IPS-18c (cell line): ENCODE data around the gene ACTBL2.
"Not testable (repeated sequence)": the region's sequence is repeated elsewhere in the genome, so short reads cannot be mapped to it uniquely, and the experiment has no call there.

ENCODE experiments used
- H3K4me3 ChIP-seq: 2 replicates; pipeline ENCODE4 v1.7.0; 2013; ENCODE audit warnings: low read depth, mild to moderate bottlenecking, low read length, moderate library complexity; ENCODE audit not compliant: insufficient read depth
- H3K9me3 ChIP-seq: one replicate; pipeline ENCODE4 v1.6.1; 2013; ENCODE audit warnings: mild to moderate bottlenecking, low read length, moderate library complexity; ENCODE audit not compliant: control insufficient read depth, insufficient read depth

The ACTBL2 gene

DNA sequence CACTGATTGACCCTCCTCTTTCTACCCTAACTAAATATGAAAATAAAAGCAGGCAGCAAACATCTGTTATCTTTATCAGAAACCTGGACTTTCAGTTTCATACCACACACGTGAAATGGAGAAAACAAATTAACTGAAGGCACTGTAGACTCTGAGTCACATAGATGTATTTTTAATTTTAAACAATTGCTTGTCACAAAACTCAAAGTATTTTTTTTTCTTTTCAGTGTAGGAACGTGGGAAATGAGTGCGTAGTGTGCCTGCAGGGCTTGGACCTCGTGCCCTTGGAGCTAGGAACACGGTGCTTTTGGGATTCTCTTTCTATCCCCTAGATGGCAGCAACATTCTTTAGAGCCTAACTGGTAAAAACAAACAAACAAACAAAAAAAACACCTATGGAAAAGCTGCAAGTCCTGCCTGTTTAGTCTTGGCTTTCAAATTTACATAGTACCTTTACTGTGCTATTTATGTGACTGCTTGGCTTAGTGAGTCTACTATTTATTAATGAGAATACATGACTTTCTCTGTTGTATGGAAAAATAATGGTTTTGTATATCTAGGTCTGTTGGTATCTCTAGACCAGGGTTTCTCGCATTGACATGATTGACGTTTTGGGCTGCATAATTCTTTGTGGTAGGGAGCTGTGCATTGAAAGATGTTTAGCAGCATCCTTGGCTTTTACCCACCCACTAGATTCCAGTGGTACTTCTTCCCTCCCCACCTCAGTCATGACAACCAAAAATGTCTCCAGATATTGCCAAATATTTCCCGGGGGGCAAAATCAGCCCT, 16.8 kb upstream of the ACTBL2 start:
- H3K9me3 ChIP-seq, result no peaks in the 10 kb centered on the region

DNA sequence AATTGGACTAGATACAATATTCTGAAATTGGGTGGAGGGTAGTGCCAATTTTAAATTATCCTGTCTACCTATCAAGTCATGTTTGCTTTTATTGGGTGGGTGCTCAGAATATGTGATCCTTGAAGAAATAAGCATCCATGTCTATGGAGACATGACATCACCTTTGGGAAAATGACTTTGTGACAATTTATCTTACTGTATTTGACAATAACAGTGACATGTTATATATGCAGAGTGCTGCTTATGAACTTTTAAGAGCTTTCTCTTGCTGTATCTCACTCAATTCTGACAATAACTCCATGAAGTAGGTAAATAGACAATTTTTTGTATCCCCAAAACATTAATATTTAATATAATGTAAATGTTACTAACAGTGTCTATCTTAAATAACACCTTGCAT, 15.1 kb upstream of the ACTBL2 start:
- Histone ChIP-seq H3K9me3 (no peaks in the 10 kb centered on the region), H3K4me3 (no peak overlapping the region)

More for the DNA sequence above, 16.8 kb upstream of the ACTBL2 start:
- no peak overlapping the region for H3K4me3 ChIP-seq

DNA sequence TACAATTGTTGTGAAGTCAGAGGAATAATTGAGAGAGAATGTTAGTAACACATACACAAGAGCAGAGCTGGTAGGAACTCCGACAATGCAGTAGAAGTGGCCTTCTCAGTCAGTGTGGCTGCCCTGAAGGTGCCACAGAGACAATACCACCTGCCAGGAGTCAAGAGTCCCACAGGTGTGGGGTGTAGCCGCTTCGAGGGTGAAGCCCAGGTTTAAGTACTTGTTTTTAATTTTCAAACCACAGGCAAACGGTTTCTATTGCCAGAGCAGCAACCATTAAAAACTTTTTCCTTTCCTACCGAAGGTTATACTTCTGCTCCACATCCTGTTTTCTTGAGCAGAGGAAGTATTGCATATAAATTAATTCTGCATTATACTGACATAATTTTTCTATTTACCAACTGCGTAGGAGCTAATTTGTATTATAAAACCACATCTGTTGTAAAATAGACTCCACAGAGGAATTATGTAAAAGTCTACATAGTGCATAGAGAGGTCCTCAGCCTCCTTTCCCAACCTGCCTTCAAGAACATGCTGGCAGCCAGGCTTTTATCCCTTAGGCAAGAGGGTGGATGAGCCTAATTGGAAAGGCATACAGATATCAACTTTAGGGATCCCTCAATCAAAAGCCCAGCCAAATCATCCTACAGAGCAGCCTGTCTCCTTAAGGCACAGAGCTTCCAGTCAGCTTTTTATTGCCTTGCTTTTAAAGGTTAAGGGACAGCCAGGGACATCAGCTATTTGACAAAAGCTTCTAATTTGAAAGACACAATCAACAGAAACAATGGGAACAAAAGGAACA, 12.9 kb upstream of the ACTBL2 start:
- no peak overlapping the region for H3K4me3 ChIP-seq
- H3K9me3 ChIP-seq, result no peaks in the 10 kb centered on the region

DNA sequence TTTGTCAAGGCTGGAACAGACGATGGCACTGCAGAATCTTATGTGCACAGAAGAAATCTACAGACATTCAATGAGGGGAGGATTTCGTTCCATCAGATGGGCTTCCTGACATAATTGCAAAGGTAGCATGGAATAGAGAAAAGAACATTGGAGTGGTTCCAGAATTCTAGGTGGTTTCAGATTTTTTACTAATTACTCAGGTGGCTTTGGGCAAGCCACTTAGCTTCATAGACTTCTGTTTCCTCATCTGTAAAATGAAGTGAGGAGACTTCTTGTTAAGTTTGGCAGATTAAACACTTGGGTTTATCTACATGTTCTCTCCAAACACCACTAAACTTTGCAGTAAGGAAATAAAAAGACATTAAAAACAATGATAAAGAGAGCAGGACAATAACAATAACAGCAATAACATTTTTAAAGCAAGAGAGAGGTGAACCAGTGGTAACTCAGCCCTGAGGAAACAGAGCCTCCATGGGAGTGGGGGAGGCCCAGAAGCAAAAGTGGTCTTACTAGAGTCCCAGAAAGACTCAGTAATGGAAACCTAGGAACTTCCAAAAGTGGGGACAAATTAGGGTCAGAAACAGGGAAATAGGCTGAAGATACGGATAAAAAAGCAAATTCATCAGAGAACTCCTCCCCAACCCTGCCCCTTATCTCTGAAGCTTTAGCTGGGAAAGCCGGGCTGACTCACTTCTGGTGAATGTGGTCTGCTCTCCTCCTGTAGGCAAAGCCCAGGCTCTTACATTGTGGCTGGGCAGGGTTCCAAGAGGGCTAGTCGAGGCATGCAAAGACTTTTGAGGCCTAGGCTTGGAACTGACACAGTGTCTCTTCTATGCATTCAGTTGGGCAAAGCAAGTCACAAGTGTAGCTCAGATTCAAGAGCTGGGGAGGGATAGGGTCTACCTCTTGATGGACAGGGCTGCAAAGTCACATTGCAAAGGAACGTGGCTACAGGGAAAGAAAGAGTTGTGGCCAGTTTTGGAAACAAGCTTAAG, 11.8 kb upstream of the ACTBL2 start:
- no peak overlapping the region for H3K4me3 ChIP-seq
- no peaks in the 10 kb centered on the region for H3K9me3 ChIP-seq

DNA sequence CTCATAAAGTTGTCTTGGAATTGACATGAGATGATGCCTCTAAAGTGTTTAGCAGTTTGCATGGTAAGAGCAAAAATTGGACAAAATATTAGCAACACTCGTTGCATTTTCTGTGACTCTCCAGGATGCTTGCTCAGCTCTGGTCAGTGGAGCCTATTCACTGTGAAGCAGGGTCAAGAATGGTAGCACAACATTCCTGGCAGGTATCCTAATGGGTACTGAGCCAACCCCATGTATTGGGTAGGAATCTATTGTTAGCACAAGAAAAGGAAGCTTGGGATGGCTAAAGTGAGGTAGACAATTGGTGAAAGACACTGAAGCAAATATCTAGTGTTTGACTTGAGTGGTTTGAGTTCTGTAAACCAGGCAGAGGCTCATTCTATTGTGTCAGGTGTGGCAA, 10.4 kb upstream of the ACTBL2 start:
- H3K9me3 ChIP-seq, result no peaks in the 10 kb centered on the region
- H3K4me3 ChIP-seq, result no peak overlapping the region

DNA sequence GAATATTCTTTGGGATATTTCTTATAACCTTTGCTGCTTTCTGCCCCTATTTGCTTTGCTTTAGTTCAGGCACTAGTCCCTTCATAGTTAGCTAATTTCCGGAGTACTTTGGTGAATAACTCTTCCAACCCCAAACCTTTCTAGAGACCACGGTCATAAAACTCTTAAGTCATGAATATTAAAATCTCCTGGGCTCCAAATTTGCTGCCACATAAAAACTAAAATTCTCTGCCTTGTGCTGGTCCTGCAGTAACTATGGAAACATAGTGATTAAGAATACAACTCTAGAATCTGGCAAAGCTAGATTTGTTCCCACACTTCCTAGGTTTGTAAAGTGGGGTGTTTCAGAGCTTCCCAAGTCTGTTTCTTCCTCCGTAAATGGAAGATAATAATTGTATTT, 10.0 kb upstream of the ACTBL2 start:
- no peak overlapping the region for H3K4me3 ChIP-seq
- no peaks in the 10 kb centered on the region for H3K9me3 ChIP-seq

DNA sequence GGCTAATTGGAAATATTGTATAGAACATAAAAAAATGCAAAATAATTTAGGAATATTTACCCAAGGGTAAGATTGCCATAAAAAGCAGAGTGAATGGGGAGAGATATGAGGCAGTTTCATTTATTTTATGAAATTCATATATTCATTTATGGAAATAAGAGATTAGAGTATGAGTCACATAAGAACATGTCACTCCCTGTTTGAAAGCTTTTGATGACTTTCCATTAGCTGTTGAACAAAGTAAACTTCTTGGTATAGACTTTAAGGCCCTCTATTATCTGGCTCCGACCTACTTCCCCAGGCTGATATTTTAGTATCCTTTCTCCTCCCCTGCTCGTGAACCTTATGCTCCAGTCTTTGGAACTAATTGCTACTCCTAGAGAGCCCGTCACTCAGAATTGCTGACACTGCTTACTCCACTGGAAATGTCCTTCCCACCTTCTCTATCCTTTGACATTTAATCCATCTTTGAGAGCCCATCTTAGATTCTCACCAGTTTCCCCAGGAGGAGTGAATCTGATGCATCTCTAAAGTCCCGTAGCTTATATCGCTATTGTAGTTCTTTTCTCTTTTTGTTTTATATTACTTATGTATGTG, 8.9 kb upstream of the ACTBL2 start:
- no peaks in the 10 kb centered on the region for H3K9me3 ChIP-seq
- no peak overlapping the region for H3K4me3 ChIP-seq

DNA sequence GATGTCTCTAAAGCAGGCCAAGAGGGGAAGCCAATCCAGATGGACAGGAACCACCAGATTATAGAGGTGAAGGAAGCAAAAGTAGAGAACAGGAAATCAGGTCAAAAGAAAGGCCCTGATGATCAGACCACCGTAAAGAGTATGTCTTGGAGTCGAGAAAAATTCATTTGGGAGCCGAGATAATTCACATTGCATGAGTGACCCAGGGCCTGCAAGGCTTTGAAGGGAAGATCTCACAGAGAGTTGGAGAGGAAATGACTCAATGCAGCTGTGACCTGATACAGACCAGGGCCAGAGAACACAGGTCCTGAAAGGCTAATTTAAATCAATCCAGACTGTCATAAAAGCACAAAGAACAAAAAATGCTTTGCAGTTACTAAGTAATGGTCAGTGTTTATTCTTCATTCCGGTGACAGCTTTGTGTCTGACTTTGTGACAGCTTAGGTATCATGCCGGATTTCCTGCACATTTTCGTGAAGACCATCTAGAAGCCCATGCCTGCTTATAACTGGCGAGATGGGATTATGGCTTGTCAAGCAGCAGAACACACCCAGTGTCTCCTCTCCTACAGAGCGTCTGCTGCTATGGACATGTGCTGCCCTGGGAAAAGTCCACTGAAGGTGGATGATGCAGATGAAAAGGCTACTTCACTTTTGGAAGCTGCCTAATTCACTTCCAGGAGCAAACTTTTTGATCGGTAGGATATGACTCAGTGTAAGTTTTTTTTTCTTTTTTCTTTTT, 5.8 kb upstream of the ACTBL2 start:
- Histone ChIP-seq H3K9me3 (no peaks in the 10 kb centered on the region), H3K4me3 (no peak overlapping the region)

DNA sequence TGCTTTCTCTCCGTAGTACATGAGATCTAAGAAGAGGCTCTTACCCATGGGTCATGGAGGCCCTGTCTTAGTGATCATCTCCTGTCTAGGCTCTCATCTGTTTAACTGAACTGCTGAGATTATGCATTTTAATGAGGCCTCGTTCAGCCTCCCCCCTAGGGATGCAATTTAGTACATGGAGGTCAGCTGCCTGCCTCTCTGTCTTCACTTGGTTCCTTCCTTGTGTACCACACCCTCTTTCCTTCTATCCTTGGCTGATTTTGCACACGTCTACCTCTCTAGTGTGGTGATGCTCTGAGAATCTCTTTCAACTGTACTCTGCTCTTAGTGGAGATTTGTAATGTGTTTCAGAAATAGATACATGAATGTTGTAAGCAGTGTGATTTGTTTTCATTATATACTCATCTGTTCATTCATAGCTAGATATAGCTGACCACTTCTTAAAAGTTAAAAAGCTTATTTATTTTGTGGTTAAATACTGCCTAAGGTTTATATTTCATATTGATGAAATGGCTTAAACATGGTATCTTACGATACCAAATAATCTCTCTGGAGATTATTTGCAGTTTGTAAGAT, 3.5 kb upstream of the ACTBL2 start:
- no peaks in the 10 kb centered on the region for H3K9me3 ChIP-seq
- H3K4me3 ChIP-seq, result no peak overlapping the region

DNA sequence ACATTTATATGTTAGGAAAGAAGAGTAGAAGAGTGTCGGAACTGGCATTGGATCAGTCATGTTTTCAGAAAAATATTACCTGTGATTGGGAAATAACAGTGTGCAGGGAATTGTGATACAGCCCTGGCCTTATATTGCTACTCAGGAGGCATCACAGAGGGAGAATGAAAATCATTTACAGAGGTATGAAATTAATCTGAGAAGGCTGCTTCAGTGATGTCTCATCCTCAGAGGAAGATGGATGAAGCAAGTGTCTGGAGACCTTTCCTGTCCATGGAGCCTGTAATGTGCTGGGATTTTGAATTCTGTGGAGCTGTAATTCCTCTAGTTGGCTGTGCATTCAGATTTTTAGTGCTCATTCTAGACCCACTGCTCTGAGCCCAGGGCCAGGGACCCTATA, 3.8 kb downstream of the ACTBL2 start:
- Histone ChIP-seq H3K4me3 (no peak overlapping the region), H3K9me3 (no peaks in the 10 kb centered on the region)

DNA sequence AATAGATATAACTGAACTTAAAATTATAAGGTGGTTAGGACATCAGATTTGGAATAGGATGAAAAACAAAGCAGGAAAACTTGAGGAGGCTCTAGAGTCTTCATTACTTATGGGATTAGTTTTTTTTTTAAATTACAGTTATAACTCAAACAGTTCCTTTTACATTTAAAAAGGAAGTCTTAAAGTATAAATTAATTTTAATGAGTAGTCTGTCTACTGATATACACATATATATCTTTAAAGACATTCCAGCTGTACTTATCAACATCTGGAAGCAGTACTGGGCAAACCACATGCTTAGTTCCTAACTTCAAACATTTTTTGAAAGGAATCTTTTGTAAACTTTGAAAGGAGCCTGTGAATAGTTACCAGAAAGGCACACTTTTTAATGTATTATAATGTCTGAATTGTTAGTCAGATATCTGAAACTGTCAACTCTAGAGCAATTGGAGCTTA, 6.0 kb downstream of the ACTBL2 start:
- H3K9me3 ChIP-seq, result no peaks in the 10 kb centered on the region

DNA sequence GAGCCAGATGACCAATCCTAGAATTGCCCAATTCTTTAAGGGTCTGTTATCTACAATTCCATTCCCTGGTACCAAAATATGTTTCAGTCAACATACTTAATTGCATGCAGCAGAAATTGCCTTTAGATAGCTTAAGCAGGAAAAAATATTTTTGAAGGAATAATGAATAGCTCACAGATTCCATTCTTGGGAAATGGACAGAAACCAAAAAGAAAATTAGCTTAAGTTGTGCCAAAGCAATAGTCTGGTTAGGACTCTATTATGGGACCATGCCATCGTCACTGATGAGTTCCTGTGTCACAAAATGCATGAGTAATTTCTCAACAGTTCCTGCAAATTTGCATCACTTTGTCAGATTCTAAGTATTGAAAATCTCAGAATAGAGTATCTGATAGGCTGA, 12.3 kb downstream of the ACTBL2 start:
- no peaks in the 10 kb centered on the region for H3K9me3 ChIP-seq

More for the DNA sequence above, 6.0 kb downstream of the ACTBL2 start:
- H3K4me3 ChIP-seq, result no peak overlapping the region

DNA sequence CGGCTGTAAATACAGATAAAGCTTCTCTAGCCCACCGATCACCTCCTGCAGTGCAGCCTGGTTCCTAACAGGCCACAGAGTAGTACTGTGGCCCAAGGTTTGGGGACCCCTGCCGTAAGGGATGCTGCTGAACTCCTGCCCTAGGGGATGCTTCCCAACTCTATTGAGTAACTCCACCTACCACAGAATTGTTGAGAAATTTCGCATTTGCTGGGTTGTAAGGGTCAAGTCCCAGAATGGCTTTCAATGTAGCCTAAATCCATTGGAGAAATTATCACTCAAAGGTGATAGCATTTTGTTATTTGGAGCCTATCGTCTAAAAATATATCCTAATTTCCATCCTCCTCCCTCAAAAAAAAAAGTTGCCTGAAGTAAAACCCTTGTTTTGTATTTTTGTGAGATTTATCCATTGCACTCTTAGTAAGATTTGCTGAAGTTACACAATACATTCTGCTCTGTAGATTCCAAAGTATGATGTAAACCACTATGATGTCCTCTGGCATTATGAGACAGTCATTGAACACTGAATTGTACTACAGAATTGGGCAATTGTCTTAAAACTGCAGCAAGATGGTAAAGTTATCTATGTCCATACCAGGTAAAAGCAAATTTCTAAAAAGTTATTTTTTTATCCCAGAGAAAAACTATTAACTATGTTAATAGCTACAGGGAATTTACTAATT, 14.0 kb downstream of the ACTBL2 start:
- no peak overlapping the region for H3K4me3 ChIP-seq
- no peaks in the 10 kb centered on the region for H3K9me3 ChIP-seq

More for the DNA sequence above, 12.3 kb downstream of the ACTBL2 start:
- H3K4me3 ChIP-seq, result no peak overlapping the region

DNA sequence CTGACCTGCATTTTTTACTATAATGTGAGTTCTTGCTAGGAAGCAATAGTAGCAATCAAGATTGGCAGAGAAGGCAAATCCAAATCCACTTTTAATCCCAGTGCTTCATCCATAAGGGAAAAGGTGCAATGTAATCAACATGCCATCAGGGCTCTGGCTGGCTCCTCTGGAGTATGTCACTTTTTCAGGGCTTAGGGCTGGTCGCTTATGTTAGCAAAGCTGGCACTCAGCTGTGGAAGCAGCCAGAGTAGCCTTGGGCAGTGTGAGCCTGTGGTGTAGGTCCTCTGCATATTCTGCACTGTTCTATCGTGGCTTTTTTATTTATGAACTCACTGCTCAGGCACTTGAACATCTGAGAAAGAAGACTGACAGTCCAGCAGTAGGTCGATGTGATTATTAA, 16.1 kb downstream of the ACTBL2 start:
- H3K9me3 ChIP-seq, result no peaks in the 10 kb centered on the region
- no peak overlapping the region for H3K4me3 ChIP-seq

DNA sequence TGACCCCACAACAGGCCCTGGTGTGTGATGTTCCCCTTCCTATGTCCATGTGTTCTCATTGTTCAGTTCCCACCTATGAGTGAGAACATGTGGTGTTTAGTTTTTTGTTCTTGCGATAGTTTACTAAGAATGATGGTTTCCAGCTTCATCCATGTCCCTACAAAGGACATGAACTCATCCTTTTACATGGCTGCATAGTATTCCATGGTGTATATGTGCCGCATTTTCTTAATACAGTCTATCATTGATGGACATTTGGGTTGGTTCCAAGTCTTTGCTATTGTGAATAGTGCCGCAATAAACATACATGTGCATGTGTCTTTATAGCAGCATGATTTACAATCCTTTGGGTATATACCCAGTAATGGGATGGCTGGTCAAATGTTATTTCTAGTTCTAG, 22.6 kb downstream of the ACTBL2 start:
- H3K9me3 ChIP-seq, H3K4me3 ChIP-seq: not testable (repeated sequence)

DNA sequence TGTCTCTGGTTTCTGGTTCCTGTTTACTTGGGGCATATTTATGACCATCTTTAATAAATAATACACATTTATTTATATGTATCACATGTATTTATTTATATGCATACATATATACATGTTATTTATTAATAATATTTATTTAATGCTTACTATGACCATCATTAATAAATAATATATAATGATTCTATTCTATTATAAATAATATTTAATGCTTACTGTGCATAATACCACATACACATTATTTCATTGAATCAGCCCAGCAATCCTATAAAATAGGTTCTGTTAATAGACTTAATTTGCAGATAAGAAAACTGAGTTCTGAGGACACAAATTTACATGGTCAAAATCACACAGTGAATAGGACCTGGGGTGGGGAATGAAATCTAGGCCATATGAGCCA, 24.2 kb downstream of the ACTBL2 start:
- H3K4me3 ChIP-seq, result no peak overlapping the region

More for the DNA sequence above, 24.2 kb downstream of the ACTBL2 start:
- no peaks in the 10 kb centered on the region for H3K9me3 ChIP-seq
